ENCODE results near the gene ACCS.

ACCS gene

DNA sequence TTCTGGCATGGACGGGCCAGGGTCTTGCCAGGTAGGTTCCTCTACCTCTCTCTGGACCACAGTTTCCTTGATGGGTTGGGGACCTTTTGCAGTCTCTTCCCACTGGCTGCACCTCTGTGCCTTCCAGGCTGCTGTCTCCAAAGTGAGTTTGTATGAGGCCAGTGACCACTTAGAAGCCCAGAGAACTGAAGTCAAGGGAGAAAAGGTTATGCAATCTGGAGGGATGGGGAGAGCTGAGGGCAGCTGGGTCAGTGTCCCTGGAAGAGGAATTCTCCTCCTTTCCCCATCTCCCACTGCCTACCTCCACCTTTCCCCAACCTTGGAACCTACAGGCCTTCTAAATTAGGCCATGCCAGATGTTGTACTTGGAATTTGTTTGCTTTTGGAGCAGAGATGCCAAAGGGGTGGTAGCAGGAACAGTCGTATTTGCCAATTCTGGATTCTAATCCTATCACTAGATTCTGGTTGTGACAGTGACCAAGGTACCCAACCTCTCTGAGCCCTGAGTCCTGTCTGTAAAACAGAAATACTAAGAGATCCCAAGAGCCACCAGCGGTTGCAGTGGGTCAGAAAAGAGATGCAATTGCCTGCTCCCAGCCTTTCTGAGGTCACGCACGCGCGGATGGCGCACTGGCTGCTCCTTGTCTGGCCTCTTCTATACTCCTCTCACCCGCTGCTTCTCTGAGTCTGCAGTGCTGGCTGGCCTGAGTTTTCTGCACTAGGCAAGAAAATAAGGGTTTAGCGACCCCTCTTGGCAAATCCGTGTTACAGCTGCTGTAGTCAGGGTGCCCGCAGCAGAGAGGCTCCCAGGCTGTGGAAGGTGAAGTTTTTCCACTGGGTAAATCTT lies 29.0 kb upstream of the ACCS start:
- Histone ChIP-seq H3K9me3 (ENCODE audit: control insufficient read depth, low read length) (no peaks in the 10 kb centered on the region), H3K4me1 (no peaks in the 10 kb centered on the region), H3K79me2 (no peaks in the 10 kb centered on the region), H3K27ac (no peak overlapping the region), H3K9ac (no peak overlapping the region), H3K4me2 (ENCODE audit: low read length) (no peak overlapping the region), H2AFZ (peak overlapping the region; percentile 33), H3K36me3 (ENCODE audit: control insufficient read depth, insufficient read depth, low read length) (no peaks in the 10 kb centered on the region), H3K27me3 (ENCODE audit: control insufficient read depth, insufficient read depth, low read length) (no peaks in the 10 kb centered on the region), H3K4me3 (ENCODE audit: low read depth, low read length) (no peak overlapping the region)
- TF ChIP-seq, protein P1, sequence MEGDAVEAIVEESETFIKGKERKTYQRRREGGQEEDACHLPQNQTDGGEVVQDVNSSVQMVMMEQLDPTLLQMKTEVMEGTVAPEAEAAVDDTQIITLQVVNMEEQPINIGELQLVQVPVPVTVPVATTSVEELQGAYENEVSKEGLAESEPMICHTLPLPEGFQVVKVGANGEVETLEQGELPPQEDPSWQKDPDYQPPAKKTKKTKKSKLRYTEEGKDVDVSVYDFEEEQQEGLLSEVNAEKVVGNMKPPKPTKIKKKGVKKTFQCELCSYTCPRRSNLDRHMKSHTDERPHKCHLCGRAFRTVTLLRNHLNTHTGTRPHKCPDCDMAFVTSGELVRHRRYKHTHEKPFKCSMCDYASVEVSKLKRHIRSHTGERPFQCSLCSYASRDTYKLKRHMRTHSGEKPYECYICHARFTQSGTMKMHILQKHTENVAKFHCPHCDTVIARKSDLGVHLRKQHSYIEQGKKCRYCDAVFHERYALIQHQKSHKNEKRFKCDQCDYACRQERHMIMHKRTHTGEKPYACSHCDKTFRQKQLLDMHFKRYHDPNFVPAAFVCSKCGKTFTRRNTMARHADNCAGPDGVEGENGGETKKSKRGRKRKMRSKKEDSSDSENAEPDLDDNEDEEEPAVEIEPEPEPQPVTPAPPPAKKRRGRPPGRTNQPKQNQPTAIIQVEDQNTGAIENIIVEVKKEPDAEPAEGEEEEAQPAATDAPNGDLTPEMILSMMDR (IDR thresholded peaks at IDR 0.05) = peak; percentile 47

DNA sequence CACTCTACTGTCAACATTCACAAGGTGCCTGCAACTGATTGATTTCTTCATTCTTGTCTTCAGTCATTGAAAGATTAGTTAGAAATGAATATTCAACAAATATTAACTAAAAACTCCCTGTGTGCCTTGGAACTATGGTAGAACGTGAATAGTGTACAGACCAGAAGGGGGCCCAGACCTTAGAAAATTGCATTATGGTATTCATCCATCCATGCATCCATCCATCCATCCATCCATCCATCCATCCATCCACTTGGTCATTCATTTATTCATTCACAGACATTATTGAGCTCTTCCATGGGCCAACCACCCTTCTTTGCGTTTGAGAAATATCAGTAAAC lies 28.4 kb upstream of the ACCS start:
- H3K4me1 ChIP-seq = no peaks in the 10 kb centered on the region
- no peaks in the 10 kb centered on the region for H3K27me3 ChIP-seq (ENCODE audit: control insufficient read depth, insufficient read depth, low read length)
- no peak overlapping the region for H3K4me3 ChIP-seq (ENCODE audit: low read depth, low read length)
- no peak overlapping the region for H2AFZ ChIP-seq
- no peaks in the 10 kb centered on the region for H3K79me2 ChIP-seq
- H3K27ac ChIP-seq = no peak overlapping the region
- H3K9me3 ChIP-seq (ENCODE audit: control insufficient read depth, low read length) = no peaks in the 10 kb centered on the region
- no peak overlapping the region for H3K9ac ChIP-seq
- TF ChIP-seq, protein P1 (IDR thresholded peaks at IDR 0.05) = no peak
- no peak overlapping the region for H3K4me2 ChIP-seq (ENCODE audit: low read length)
- no peaks in the 10 kb centered on the region for H3K36me3 ChIP-seq (ENCODE audit: control insufficient read depth, insufficient read depth, low read length)

DNA sequence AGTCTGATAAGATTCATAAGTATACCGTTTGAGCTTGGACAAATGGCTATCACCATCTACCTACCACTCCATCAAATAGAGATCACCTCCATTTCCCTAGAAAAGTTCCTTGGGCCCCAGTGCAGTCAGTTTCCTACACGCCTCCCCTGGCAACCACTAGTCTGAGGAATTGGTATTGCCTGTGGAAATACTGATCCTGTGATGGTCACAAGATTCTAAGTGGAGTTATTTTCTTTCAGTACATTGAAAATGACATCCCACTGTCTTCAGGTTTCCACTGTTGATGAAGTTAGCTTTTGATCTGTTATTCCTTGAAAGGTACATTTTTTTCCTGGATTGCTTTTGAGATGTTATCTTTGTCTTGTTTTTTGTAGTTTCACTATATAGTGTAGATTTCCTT lies 22.9 kb upstream of the ACCS start:
- Histone ChIP-seq H2AFZ (no peak overlapping the region), H3K79me2 (no peaks in the 10 kb centered on the region), H3K27ac (no peak overlapping the region), H3K9ac (no peak overlapping the region), H3K36me3 (ENCODE audit: control insufficient read depth, insufficient read depth, low read length) (no peaks in the 10 kb centered on the region), H3K4me1 (no peaks in the 10 kb centered on the region), H3K9me3 (ENCODE audit: control insufficient read depth, low read length) (no peaks in the 10 kb centered on the region), H3K4me2 (ENCODE audit: low read length) (no peak overlapping the region), H3K4me3 (ENCODE audit: low read depth, low read length) (no peak overlapping the region), H3K27me3 (ENCODE audit: control insufficient read depth, insufficient read depth, low read length) (no peaks in the 10 kb centered on the region)
- TF ChIP-seq, protein P1 (IDR thresholded peaks at IDR 0.05) = no peak

DNA sequence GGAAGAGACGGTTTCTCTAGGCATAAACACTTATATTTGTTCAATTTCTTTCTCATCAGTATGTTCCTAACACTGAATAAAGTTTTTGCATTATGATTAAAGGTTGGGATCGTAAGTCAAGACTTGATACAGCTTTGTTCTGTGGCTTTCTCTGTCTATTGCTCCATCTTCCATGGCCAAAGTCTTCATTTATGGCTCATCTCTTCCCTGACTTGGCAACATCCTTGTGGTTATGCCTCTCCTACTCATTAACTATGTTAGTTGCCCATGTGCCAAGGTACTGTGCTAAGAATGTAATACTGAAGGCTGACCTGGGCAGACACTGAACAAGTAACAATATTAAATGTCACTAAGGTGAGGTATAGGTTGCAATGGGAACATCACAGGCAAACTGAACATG lies 19.9 kb upstream of the ACCS start:
- no peak overlapping the region for H2AFZ ChIP-seq
- H3K9ac ChIP-seq = no peak overlapping the region
- no peaks in the 10 kb centered on the region for H3K36me3 ChIP-seq (ENCODE audit: control insufficient read depth, insufficient read depth, low read length)
- H3K4me1 ChIP-seq = no peaks in the 10 kb centered on the region
- TF ChIP-seq, protein P1 (IDR thresholded peaks at IDR 0.05) = no peak
- no peaks in the 10 kb centered on the region for H3K9me3 ChIP-seq (ENCODE audit: control insufficient read depth, low read length)
- H3K27ac ChIP-seq = no peak overlapping the region
- no peak overlapping the region for H3K4me2 ChIP-seq (ENCODE audit: low read length)
- H3K4me3 ChIP-seq (ENCODE audit: low read depth, low read length) = no peak overlapping the region
- no peaks in the 10 kb centered on the region for H3K27me3 ChIP-seq (ENCODE audit: control insufficient read depth, insufficient read depth, low read length)
- H3K79me2 ChIP-seq = no peaks in the 10 kb centered on the region

DNA sequence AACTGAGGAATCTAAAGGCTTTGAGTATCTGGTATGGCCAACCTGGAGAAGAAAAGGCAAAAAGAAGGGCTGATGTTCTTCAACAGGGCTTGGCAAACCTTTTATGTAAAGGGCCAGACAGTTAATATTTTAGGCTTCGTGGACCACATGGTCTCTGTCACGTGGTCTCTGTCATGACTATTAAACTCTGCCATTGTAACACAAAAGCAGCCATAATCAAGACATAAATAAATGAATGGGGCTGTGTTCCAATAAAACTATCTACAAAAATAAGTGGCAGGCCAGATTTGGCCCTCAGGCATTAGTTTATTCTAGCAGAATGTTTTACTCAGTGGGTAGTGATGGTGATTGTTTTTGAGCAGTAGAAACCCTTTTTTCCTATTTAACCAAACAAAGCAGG lies 18.8 kb upstream of the ACCS start:
- Histone ChIP-seq H2AFZ (no peak overlapping the region), H3K27me3 (ENCODE audit: control insufficient read depth, insufficient read depth, low read length) (no peaks in the 10 kb centered on the region), H3K4me2 (ENCODE audit: low read length) (no peak overlapping the region), H3K4me1 (no peaks in the 10 kb centered on the region), H3K4me3 (ENCODE audit: low read depth, low read length) (no peak overlapping the region), H3K36me3 (ENCODE audit: control insufficient read depth, insufficient read depth, low read length) (no peaks in the 10 kb centered on the region), H3K9me3 (ENCODE audit: control insufficient read depth, low read length) (no peaks in the 10 kb centered on the region), H3K27ac (no peak overlapping the region), H3K9ac (no peak overlapping the region), H3K79me2 (no peaks in the 10 kb centered on the region)
- TF ChIP-seq, protein P1 (IDR thresholded peaks at IDR 0.05) = no peak
